H7 (cell line): Measurements from ENCODE around the gene ARID5B. TPM values are rescaled to one million over a fixed set of nuclear protein-coding genes. Genes with fewer than 3 reads are reported as not detected.

Experiments
- DNase-seq: peaks from one replicate; pipeline ENCODE4 v3.0.0; 2012
- H3K27me3 ChIP-seq: 2 replicates; pipeline ENCODE4 v1.6.0; 2011; ENCODE audit warnings: mild to moderate bottlenecking, low read length; ENCODE audit not compliant: control insufficient read depth, insufficient read depth
- H3K36me3 ChIP-seq: replicated peaks from 2 replicates; pipeline ENCODE4 v1.5.1; 2011; ENCODE audit warnings: low read length; ENCODE audit not compliant: control insufficient read depth, insufficient read depth
- H3K4me3 ChIP-seq: 2 replicates; pipeline ENCODE4 v1.5.1; 2011; ENCODE audit warnings: low read depth, mild to moderate bottlenecking, control low read depth, low read length, moderate library complexity; ENCODE audit not compliant: insufficient read depth
- total RNA-seq: library from RNA; depleted of rRNA; stranded (reverse); fragments of >200 nt; shearing (Covaris generic); gene quantifications from 2 replicates; pipeline ENCODE4 v1.2.3, GENCODE V29; 2014; rRNA removed

The ARID5B gene
- total RNA-seq, 1 experiment from 2014 or later = 1.4 TPM

DNA sequence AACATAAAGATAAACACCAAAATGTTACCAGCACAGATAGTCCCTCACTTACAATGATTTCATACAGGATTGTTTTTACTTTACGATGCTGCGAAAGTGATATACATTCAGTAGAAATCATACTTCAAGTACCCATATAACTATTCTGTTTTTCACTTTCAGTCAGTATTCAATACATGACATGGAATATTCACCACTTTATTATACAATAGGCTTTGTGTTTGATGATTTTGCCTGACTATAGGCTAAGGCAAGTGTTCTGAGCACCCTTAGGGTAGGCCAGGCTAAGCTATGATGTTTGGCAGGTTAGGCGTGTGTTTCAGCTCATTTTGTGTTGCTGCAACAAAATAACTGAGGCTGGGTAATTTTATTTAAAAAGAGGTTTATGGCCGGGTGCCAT is 212.2 kb downstream of the ARID5B start:
- H3K27me3 ChIP-seq = no peaks in the 10 kb centered on the region
- no peak overlapping the region for H3K4me3 ChIP-seq
- no peaks in the 10 kb centered on the region for H3K36me3 ChIP-seq
- DNase-seq = no peak

DNA sequence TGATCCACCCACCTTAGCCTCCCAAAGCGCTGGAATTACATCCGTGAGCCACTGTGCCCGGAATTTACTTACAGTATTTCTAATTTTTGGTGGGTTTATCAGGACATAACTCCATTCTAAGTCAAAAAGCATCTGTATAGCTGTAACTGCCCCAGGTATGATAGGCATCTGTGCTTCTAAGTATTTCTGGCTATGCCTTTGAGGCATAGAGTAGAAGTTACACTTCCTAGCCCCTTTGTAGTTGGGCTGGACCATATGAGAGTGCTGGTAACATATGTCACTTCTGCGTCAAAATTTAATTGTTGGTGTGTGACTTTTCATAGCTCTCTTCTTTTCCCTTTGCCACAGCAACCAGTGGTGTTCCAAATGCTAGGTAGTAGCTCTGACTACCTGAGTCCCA is 213.8 kb downstream of the ARID5B start:
- Histone ChIP-seq H3K27me3 (no peaks in the 10 kb centered on the region), H3K36me3 (no peaks in the 10 kb centered on the region), H3K4me3 (no peak overlapping the region)
- DNase-seq = no peak

DNA sequence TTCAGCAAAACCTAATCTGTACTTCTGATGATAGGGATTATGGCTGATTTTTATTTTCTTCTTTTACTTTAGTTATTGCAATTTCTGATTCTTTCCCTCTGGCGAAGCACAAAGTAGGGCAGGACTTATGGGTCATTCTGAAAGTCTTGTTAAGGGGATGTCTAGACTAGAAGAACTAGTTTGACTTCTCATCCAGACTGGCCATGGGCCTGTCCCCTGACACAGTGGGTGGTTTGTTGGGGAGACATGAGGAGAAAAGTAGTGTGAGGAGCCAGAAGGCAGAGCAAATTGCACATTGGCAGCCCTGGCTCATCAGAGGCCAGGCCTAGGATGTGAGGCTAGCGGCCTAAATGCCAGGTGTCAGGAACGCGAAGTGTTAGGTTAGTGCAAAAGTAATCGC is 214.3 kb downstream of the ARID5B start:
- no peak overlapping the region for H3K4me3 ChIP-seq
- H3K36me3 ChIP-seq = no peaks in the 10 kb centered on the region
- H3K27me3 ChIP-seq = no peaks in the 10 kb centered on the region
- DNase-seq = no peak

DNA sequence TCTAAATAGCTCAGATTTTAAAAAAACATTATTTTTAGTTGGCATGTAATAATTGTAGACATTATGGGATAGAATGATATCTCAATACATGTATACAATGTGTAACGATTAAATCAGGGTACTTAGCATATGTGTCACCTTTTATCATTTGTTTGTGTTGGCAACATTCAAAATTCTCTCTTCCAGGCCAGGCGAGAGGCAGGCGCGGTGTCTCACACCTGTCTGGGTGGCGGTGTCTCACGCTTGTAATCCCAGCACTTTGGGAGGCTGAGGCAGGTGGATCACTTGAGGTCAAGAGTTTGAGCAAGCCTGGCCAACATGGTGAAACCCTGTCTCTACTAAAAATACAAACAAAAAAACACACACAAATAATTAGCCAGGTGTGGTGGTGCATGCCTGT is 215.4 kb downstream of the ARID5B start:
- Histone ChIP-seq H3K27me3 (no peaks in the 10 kb centered on the region), H3K4me3 (no peak overlapping the region), H3K36me3 (no peaks in the 10 kb centered on the region)
- no peak for DNase-seq

DNA sequence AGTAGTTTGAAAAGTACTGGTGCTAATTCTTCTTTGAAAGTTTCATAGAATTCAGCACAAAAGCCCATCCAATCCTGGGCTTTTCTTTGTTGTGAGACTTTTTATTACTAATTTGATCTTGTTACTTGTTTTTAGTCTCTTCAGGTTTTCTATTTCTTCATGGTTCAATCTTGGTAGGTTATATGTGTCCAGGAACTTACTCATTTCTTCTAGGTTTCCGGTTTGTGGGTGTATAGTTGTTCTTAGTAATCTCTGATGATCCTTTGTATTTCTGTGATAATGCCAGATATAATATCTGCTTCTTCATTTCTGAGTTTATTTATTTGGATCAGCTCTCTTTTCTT is 219.7 kb downstream of the ARID5B start:
- DNase-seq = no peak
- no peaks in the 10 kb centered on the region for H3K36me3 ChIP-seq
- H3K4me3 ChIP-seq = no peak overlapping the region
- no peaks in the 10 kb centered on the region for H3K27me3 ChIP-seq

DNA sequence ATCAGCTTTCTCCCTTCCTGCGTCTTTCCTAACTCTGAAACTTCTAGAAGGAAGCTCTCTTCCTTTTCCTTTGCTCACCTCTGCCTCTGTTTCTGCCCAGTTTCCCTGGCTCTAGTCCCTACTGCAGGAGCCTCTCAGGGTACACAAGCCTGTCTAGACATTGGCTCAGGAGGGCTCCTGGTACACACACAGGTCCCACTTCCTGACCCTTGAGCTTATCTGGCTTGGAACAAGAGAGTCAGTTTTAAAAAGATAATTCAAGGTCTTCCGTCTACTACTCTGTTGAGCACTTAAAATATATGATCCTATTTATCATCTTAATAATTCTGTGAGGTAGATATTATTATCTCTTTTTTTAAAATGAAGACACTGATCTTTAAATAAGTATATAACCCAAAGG is 226.5 kb downstream of the ARID5B start:
- no peaks in the 10 kb centered on the region for H3K27me3 ChIP-seq
- H3K4me3 ChIP-seq = no peak overlapping the region
- DNase-seq = no peak
- H3K36me3 ChIP-seq = no peaks in the 10 kb centered on the region

DNA sequence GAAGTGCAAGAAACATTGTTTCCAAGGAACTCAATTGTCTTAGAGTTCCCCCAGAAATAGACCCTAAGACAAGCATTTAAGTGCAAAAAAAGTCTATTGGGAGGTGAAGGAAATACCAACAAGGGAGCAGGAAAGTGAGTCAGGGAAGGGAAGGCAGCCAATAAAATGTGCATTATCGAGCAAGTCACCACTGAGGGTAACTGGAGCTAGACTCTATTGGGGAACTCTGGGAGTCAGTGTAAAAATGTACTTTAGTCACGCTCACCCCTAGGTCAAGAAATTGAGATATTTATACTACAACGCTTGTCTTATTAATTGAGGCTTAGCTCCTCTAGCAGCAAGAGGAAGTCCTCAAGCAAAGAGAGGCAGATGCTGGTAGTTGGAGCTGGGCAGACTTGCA is 229.4 kb downstream of the ARID5B start:
- DNase-seq = no peak
- Histone ChIP-seq H3K36me3 (no peaks in the 10 kb centered on the region), H3K4me3 (no peak overlapping the region), H3K27me3 (no peaks in the 10 kb centered on the region)

DNA sequence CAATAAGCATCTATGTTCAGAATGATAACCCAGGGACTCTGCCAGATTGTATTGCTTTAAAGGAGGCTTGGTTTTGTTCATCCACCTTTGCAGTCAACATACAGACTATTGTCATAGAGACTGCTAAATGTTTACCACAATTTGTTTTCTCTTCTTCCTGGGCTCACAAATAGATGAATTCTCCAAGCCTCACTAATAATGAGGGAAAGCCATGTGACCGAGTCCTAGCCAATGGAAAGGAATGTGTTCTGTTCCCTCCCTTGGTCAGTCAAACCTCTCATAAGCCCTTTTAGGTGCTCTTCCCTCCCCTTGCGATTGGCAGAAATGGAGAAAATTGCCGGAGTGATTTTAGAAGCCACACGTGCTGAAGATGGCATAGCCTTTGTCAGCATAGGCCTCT is 230.2 kb downstream of the ARID5B start:
- DNase-seq = no peak
- H3K36me3 ChIP-seq = no peaks in the 10 kb centered on the region
- no peak overlapping the region for H3K4me3 ChIP-seq
- no peaks in the 10 kb centered on the region for H3K27me3 ChIP-seq

DNA sequence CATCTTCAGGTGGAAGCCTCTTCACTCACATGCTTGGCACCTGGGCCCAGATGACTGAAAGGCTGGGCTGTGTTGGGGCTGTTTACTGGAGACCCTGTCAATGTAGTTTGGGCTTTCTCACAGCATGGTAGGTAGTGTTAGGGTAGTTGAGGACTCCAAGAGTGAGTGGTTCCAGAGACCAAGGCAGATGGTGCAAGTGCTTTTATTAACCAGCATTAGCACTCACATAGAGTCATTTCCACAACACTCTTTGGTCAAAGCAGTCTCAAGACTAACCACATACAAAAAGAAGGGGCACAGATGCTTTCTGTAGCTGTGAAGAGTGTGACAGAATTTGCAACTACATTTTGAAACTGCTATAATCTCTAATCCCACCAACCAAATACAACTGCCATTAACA is 232.1 kb downstream of the ARID5B start:
- H3K4me3 ChIP-seq = no peak overlapping the region

DNA sequence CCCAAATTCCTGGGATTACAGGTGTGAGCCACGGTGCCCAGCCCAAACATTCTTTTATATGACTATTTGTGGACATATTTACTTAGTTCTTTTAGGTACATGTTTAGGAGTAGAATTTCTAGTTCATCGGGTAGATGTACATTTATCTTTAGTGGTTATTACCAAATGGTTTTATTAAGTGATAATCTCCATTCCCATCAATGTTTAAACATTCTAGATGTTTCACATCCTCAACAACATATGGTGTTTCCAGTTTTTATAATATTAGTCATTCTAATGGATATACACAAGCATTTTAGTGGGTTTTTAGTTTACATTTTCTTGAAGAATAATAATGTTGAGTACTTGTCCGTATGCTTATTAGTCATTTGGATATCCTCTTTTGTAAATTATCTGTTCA is 235.4 kb downstream of the ARID5B start:
- Histone ChIP-seq H3K27me3 (no peaks in the 10 kb centered on the region), H3K4me3 (no peak overlapping the region), H3K36me3 (no peaks in the 10 kb centered on the region)
- no peak for DNase-seq

More for the DNA sequence above, 232.1 kb downstream of the ARID5B start:
- Histone ChIP-seq H3K27me3 (no peaks in the 10 kb centered on the region), H3K36me3 (no peaks in the 10 kb centered on the region)
- no peak for DNase-seq

Other genes with a start within 250 kb of the ARID5B start
- not detected in 2 replicates for gene CABCOCO1, start 238.8 kb upstream of the ARID5B start, total RNA-seq